Measurements from ENCODE around the gene SNRNP40.
"Not testable (repeated sequence)": the region's sequence is repeated elsewhere in the genome, so short reads cannot be mapped to it uniquely, and the experiment has no call there.

The SNRNP40 gene

GRCh38 chr1:31273619-31274018 lies 23.0 kb downstream of the SNRNP40 start:
- DNase-seq: no peak

- DNase-seq: no peak
Observed at GRCh38 chr1:31272369-31272768, 24.2 kb downstream of the SNRNP40 start.

- no peak for DNase-seq
Observed at GRCh38 chr1:31266547-31266946, 30.0 kb downstream of the SNRNP40 start.

- no peak for DNase-seq
Observed at GRCh38 chr1:31264790-31265386, 31.7 kb downstream of the SNRNP40 start.

GRCh38 chr1:31263408-31263807 lies 33.2 kb downstream of the SNRNP40 start:
- DNase-seq: no peak

- not testable (repeated sequence) for DNase-seq
Observed at GRCh38 chr1:31262393-31262792, 34.2 kb downstream of the SNRNP40 start.

GRCh38 chr1:31261916-31262315 lies 34.7 kb downstream of the SNRNP40 start:
- no peak for DNase-seq

- DNase-seq: no peak
Observed at GRCh38 chr1:31259746-31260145, 36.8 kb downstream of the SNRNP40 start.

GRCh38 chr1:31258581-31258980 lies 38.0 kb downstream of the SNRNP40 start:
- no peak for DNase-seq

GRCh38 chr1:31257213-31257612 lies 39.4 kb downstream of the SNRNP40 start:
- DNase-seq: no peak

- DNase-seq: no peak
Observed at GRCh38 chr1:31249854-31250253, 46.7 kb downstream of the SNRNP40 start.

GRCh38 chr1:31248276-31248675 lies 48.3 kb downstream of the SNRNP40 start:
- no peak for DNase-seq

GRCh38 chr1:31244326-31244725 lies 52.3 kb downstream of the SNRNP40 start:
- no peak for DNase-seq

GRCh38 chr1:31243501-31244286 lies 52.9 kb downstream of the SNRNP40 start:
- no peak for DNase-seq

- no peak for DNase-seq
Observed at GRCh38 chr1:31241321-31241720, 55.3 kb downstream of the SNRNP40 start.

- no peak for DNase-seq
Observed at GRCh38 chr1:31239653-31240241, 56.8 kb downstream of the SNRNP40 start, which contains the start of gene NKAIN1. Gene NKAIN1 (minus strand): TSS chr1:31239887. CDS start chr1:31239547, 340 bp downstream.

GRCh38 chr1:31238986-31239613 lies 57.5 kb downstream of the SNRNP40 start:
- DNase-seq: no peak

GRCh38 chr1:31238612-31238985 lies 58.0 kb downstream of the SNRNP40 start:
- no peak for DNase-seq

GRCh38 chr1:31234870-31235269 lies 61.7 kb downstream of the SNRNP40 start:
- DNase-seq: no peak

- no peak for DNase-seq
Observed at GRCh38 chr1:31234123-31234708, 62.4 kb downstream of the SNRNP40 start.

- no peak for DNase-seq
Observed at GRCh38 chr1:31232689-31233088, 63.9 kb downstream of the SNRNP40 start.

- no peak for DNase-seq
Observed at GRCh38 chr1:31231802-31232201, 64.8 kb downstream of the SNRNP40 start.

- DNase-seq: no peak
Observed at GRCh38 chr1:31230378-31230777, 66.2 kb downstream of the SNRNP40 start.
